T-cell (primary cell): Measurements from ENCODE around the gene WDR72. TPM values are rescaled to one million over a fixed set of nuclear protein-coding genes. Genes with fewer than 3 reads are reported as not detected.
"Not testable (repeated sequence)": the region's sequence is repeated elsewhere in the genome, so short reads cannot be mapped to it uniquely, and the experiment has no call there.

Source experiments
- ATAC-seq, 4 experiments: fragments of 200-7000 bp in 3 of 4; fragments of 150-1000 bp in 1 of 4; cut with Tn5 transposase; replicated peaks in 1 of 4; 1 replicate in 3 of 4; 2 replicates in 1 of 4; pipeline ENCODE4 v1.10.0; 2021; ENCODE audit warnings: moderate library complexity in 3 of 4, mild to moderate bottlenecking in 2 of 4, moderate number of reproducible peaks in 1 of 4
- CTCF ChIA-PET, 2 donors: fragments of 300-600 bp; sonication (Branson Sonifier 250); formaldehyde crosslinking; loops; one replicate each; lab custom pipeline; 2022; ENCODE audit warnings: antibody characterized with exemption in 2 of 2; lab: Charles Lee
- POLR2A ChIA-PET, 2 donors: fragments of 300-600 bp; sonication (Branson Sonifier 250); formaldehyde crosslinking; loops; one replicate each; lab custom pipeline; 2022; ENCODE audit warnings: antibody characterized with exemption in 2 of 2; lab: Charles Lee
- DNase-seq, 35 experiments: peaks; one replicate each; pipeline versions ENCODE4 v3.0.0 to v3.0.0-alpha.2; 2013 to 2023
- H3K27ac ChIP-seq: one replicate; pipeline ENCODE4 v1.5.1; 2013; ENCODE audit warnings: low read length
- H3K27me3 ChIP-seq, 2 experiments: replicated peaks in 1 of 2; 1 replicate in 1 of 2; 2 replicates in 1 of 2; pipeline versions ENCODE4 v1.6.1 to v1.7.0; 2013; ENCODE audit warnings: low read length in 1 of 2, mixed read lengths in 1 of 2; ENCODE audit not compliant: control insufficient read depth in 2 of 2, insufficient read depth in 2 of 2; ENCODE audit errors: extremely low read depth in 1 of 2
- H3K36me3 ChIP-seq, 2 donors: 1 replicate in 1 of 2; 2 replicates in 1 of 2; pipeline versions ENCODE4 v1.6.1 to v1.7.0; 2013; ENCODE audit warnings: low read length in 1 of 2; ENCODE audit not compliant: control insufficient read depth in 2 of 2, insufficient read depth in 1 of 2; ENCODE audit errors: extremely low read depth in 1 of 2
- H3K4me1 ChIP-seq, 2 experiments: 1 replicate in 1 of 2; 2 replicates in 1 of 2; pipeline versions ENCODE4 v1.6.1 to v1.7.0; 2013; ENCODE audit warnings: low read length in 2 of 2, mixed read lengths in 1 of 2; ENCODE audit not compliant: insufficient read depth in 2 of 2, control insufficient read depth in 1 of 2; ENCODE audit errors: extremely low read depth in 1 of 2
- H3K4me3 ChIP-seq, 2 donors: 1 replicate in 1 of 2; 2 replicates in 1 of 2; pipeline versions ENCODE4 v1.5.1 to v1.7.0; 2013; ENCODE audit warnings: mild to moderate bottlenecking in 2 of 2, low read length in 1 of 2, moderate library complexity in 1 of 2; ENCODE audit not compliant: control insufficient read depth in 1 of 2; ENCODE audit errors: extremely low read depth in 1 of 2
- H3K9me3 ChIP-seq: 2 replicates; pipeline ENCODE4 v1.7.0; 2013
- H3K27ac Mint-ChIP-seq, 2 donors: one replicate each; pipeline ENCODE4 v1.8.0; 2020 to 2021; ENCODE audit warnings: mild to moderate bottlenecking in 2 of 2, mixed read lengths in 2 of 2
- H3K27me3 Mint-ChIP-seq, 2 donors: one replicate each; pipeline ENCODE4 v1.8.0; 2021 to 2022; ENCODE audit warnings: mixed read lengths in 2 of 2
- H3K36me3 Mint-ChIP-seq: one replicate; pipeline ENCODE4 v1.8.0; 2021; ENCODE audit warnings: mixed read lengths
- H3K4me1 Mint-ChIP-seq, 3 donors: one replicate each; pipeline ENCODE4 v1.8.0; 2020 to 2022; ENCODE audit warnings: mixed read lengths in 3 of 3, mild to moderate bottlenecking in 1 of 3
- H3K4me3 Mint-ChIP-seq, 3 donors: one replicate each; pipeline ENCODE4 v1.8.0; 2020 to 2022; ENCODE audit warnings: mild to moderate bottlenecking in 3 of 3, mixed read lengths in 3 of 3, moderate library complexity in 3 of 3
- H3K9me3 Mint-ChIP-seq, 3 donors: one replicate each; pipeline ENCODE4 v1.8.0; 2020 to 2022; ENCODE audit warnings: mixed read lengths in 3 of 3
- WGBS: methylation state at CpG from one replicate; pipeline ENCODE4 v1.1.5; 2013; ENCODE audit warnings: missing lambda C conversion rate; ENCODE audit not compliant: insufficient coverage; 5-methylcytosine and 5-hydroxymethylcytosine counted together
- total RNA-seq, 35 experiments: library from RNA in 6 of 35; stranded (reverse) in 6 of 35; fragments of 120-200 nt in 1 of 35; gene quantifications; one replicate each; pipeline versions ENCODE4 v1.2.1 to v1.2.4 and lab custom pipeline; 2013 to 2026

WDR72 gene
- total RNA-seq, 5 donors from 2014 or later (not counting 1 experiment from before 2014, with no cell fraction given): not detected

- H3K27me3 ChIP-seq, DNase-seq, H3K4me3 Mint-ChIP-seq, H3K4me1 ChIP-seq, H3K9me3 Mint-ChIP-seq, H3K4me3 ChIP-seq, H3K36me3 Mint-ChIP-seq, H3K27ac ChIP-seq, H3K9me3 ChIP-seq, H3K36me3 ChIP-seq, ATAC-seq, POLR2A ChIA-PET, H3K4me1 Mint-ChIP-seq, H3K27me3 Mint-ChIP-seq, H3K27ac Mint-ChIP-seq, CTCF ChIA-PET: not testable (repeated sequence)
- WGBS: 88% methylated on average over 11 of the region's 23 CpGs
These were observed 75.3 kb downstream of the WDR72 start for GRCh38 chr15:53684162-53684561.

- H3K4me3 Mint-ChIP-seq: no peak overlapping the region
These were observed 78.4 kb downstream of the WDR72 start for GRCh38 chr15:53681056-53681455.

GRCh38 chr15:53675832-53676231, 83.6 kb downstream of the WDR72 start:
- DNase-seq (no peak), ATAC-seq (no peak)
- Histone ChIP-seq H3K36me3 (no peaks in the 10 kb centered on the region), H3K27me3 (no peaks in the 10 kb centered on the region), H3K4me3 (no peak overlapping the region), H3K27ac (no peak overlapping the region), H3K4me1 (no peaks in the 10 kb centered on the region), H3K9me3 (no peaks in the 10 kb centered on the region)
- Mint-ChIP-seq H3K9me3 (no peaks in the 10 kb centered on the region), H3K4me3 (no peak overlapping the region), H3K27me3 (no peaks in the 10 kb centered on the region), H3K4me1 (no peaks in the 10 kb centered on the region), H3K27ac (no peak overlapping the region), H3K36me3 (no peaks in the 10 kb centered on the region)
- CTCF ChIA-PET: no interaction called here
- POLR2A ChIA-PET: no interaction called here

More at GRCh38 chr15:53681056-53681455, 78.4 kb downstream of the WDR72 start:
- no peaks in the 10 kb centered on the region for H3K4me1 ChIP-seq
- no peaks in the 10 kb centered on the region for H3K27me3 ChIP-seq
- H3K4me3 ChIP-seq: no peak overlapping the region
- H3K36me3 ChIP-seq: no peaks in the 10 kb centered on the region
- no peaks in the 10 kb centered on the region for H3K9me3 ChIP-seq
- DNase-seq: no peak
- ChIA-PET CTCF (no interaction called here), POLR2A (no interaction called here)
- no peak for ATAC-seq
- Mint-ChIP-seq H3K9me3 (no peaks in the 10 kb centered on the region), H3K4me1 (no peaks in the 10 kb centered on the region), H3K27me3 (peaks cover 0 to 3% of the 10 kb centered on the region in 2 donors), H3K27ac (no peak overlapping the region), H3K36me3 (no peaks in the 10 kb centered on the region)
- no peak overlapping the region for H3K27ac ChIP-seq
- 92% methylated on average over 3 of the region's 5 CpGs for WGBS

- Histone ChIP-seq H3K4me1 (no peaks in the 10 kb centered on the region), H3K4me3 (no peak overlapping the region), H3K27ac (no peak overlapping the region), H3K36me3 (no peaks in the 10 kb centered on the region), H3K9me3 (no peaks in the 10 kb centered on the region), H3K27me3 (no peaks in the 10 kb centered on the region)
- no peak overlapping the region for H3K4me3 Mint-ChIP-seq
- no peaks in the 10 kb centered on the region for H3K4me1 Mint-ChIP-seq
- WGBS: 92% methylated on average over 4 of the region's 4 CpGs
- H3K9me3 Mint-ChIP-seq: no peaks in the 10 kb centered on the region
- H3K27ac Mint-ChIP-seq: no peak overlapping the region
- H3K27me3 Mint-ChIP-seq: no peaks in the 10 kb centered on the region
- ChIA-PET CTCF (no interaction called here), POLR2A (no interaction called here)
- ATAC-seq (no peak), DNase-seq (no peak)
- no peaks in the 10 kb centered on the region for H3K36me3 Mint-ChIP-seq
These were observed 87.9 kb downstream of the WDR72 start for GRCh38 chr15:53671545-53671944.

- CTCF ChIA-PET: no interaction called here
- no peak overlapping the region for H3K27ac Mint-ChIP-seq
- H3K36me3 Mint-ChIP-seq: no peaks in the 10 kb centered on the region
These were observed 88.8 kb downstream of the WDR72 start for GRCh38 chr15:53670701-53671100.

GRCh38 chr15:53665930-53666329, 93.5 kb downstream of the WDR72 start:
- Histone ChIP-seq H3K4me1 (no peaks in the 10 kb centered on the region), H3K27ac (no peak overlapping the region), H3K27me3 (no peaks in the 10 kb centered on the region), H3K9me3 (no peaks in the 10 kb centered on the region), H3K4me3 (no peak overlapping the region), H3K36me3 (no peaks in the 10 kb centered on the region)
- Mint-ChIP-seq H3K4me3 (no peak overlapping the region), H3K27me3 (no peaks in the 10 kb centered on the region), H3K9me3 (no peaks in the 10 kb centered on the region), H3K4me1 (no peaks in the 10 kb centered on the region), H3K27ac (no peak overlapping the region), H3K36me3 (no peaks in the 10 kb centered on the region)
- DNase-seq (no peak), ATAC-seq (no peak)
- ChIA-PET POLR2A (no interaction called here), CTCF (no interaction called here)
- WGBS: 83% methylated on average over 2 of the region's 4 CpGs

More at GRCh38 chr15:53670701-53671100, 88.8 kb downstream of the WDR72 start:
- H3K9me3 ChIP-seq: no peaks in the 10 kb centered on the region
- no peak overlapping the region for H3K27ac ChIP-seq
- H3K4me1 ChIP-seq: no peaks in the 10 kb centered on the region
- WGBS: 22% methylated on average over 1 of the region's 3 CpGs
- no peak for DNase-seq
- H3K9me3 Mint-ChIP-seq: no peaks in the 10 kb centered on the region
- no peak overlapping the region for H3K4me3 ChIP-seq
- no peaks in the 10 kb centered on the region for H3K36me3 ChIP-seq
- ATAC-seq: no peak
- no peak overlapping the region for H3K4me3 Mint-ChIP-seq
- no peaks in the 10 kb centered on the region for H3K27me3 ChIP-seq
- POLR2A ChIA-PET: no interaction called here
- H3K27me3 Mint-ChIP-seq: no peaks in the 10 kb centered on the region
- H3K4me1 Mint-ChIP-seq: no peaks in the 10 kb centered on the region
